Activated naive CD8-positive, alpha-beta T cell treated with anti-CD3 and anti-CD28 coated beads, Interleukin-2, amount 10 ng/mL, durations not matched to agents 7 days and 5 days (primary cell): ENCODE measurements around the gene SDF2L1. TPM values are rescaled to one million over a fixed set of nuclear protein-coding genes. Genes with fewer than 3 reads are reported as not detected.
A peak's percentile ranks its signal among the peaks of the same experiment; 100 is the strongest.

ENCODE experiments used
- ATAC-seq: fragments of 150-1000 bp; cut with Tn5 transposase; one replicate; pipeline ENCODE4 v1.10.0; 2021; ENCODE audit warnings: low read depth, moderate library complexity
- POLR2A ChIA-PET: fragments of 350-600 bp; sonication (Branson Sonifier 250); formaldehyde crosslinking; loops from one replicate; lab custom pipeline; 2021; ENCODE audit warnings: antibody characterized with exemption; lab: Charles Lee
- DNase-seq: peaks from one replicate; pipeline ENCODE4 v3.0.0; 2021
- H3K27ac Mint-ChIP-seq: one replicate; pipeline ENCODE4 v1.8.0; 2022; ENCODE audit warnings: mild to moderate bottlenecking, mixed read lengths
- H3K27me3 Mint-ChIP-seq: one replicate; pipeline ENCODE4 v1.8.0; 2022; ENCODE audit warnings: mild to moderate bottlenecking, moderate library complexity, mixed read lengths
- H3K36me3 Mint-ChIP-seq: one replicate; pipeline ENCODE4 v1.8.0; 2021; ENCODE audit warnings: mild to moderate bottlenecking, mixed read lengths
- H3K4me1 Mint-ChIP-seq: one replicate; pipeline ENCODE4 v1.8.0; 2021; ENCODE audit warnings: mixed read lengths
- H3K4me3 Mint-ChIP-seq: one replicate; pipeline ENCODE4 v1.8.0; 2022; ENCODE audit warnings: mild to moderate bottlenecking, moderate library complexity, mixed read lengths
- H3K9me3 Mint-ChIP-seq: one replicate; pipeline ENCODE4 v1.8.0; 2021; ENCODE audit warnings: mixed read lengths
- total RNA-seq, 2 experiments: library from RNA; stranded (reverse); gene quantifications; one replicate each; pipeline ENCODE4 v1.2.3, GENCODE V29; 2021

SDF2L1 gene
- total RNA-seq, 2 experiments from 2014 or later: 36.0 to 39.7 TPM

- ATAC-seq (no peak), DNase-seq (no peak)
- H3K36me3 Mint-ChIP-seq: peaks cover 23% of the 10 kb centered on the region
- H3K4me3 Mint-ChIP-seq: no peak overlapping the region
- peak overlapping the region; percentile 62 for H3K27ac Mint-ChIP-seq
- no peaks in the 10 kb centered on the region for H3K9me3 Mint-ChIP-seq
- H3K27me3 Mint-ChIP-seq: no peaks in the 10 kb centered on the region
- H3K4me1 Mint-ChIP-seq: peaks cover 15% of the 10 kb centered on the region
- POLR2A ChIA-PET: interaction anchor here (1.8 to 2.2 kb wide), 2 partner anchors 17 to 22 kb away, joined by 3 to 7 read pairs; partner anchors contain the start of gene SDF2L1
Measured at GRCh38 chr22:21624880-21625791, 17.0 kb upstream of the SDF2L1 start.

- no peaks in the 10 kb centered on the region for H3K27me3 Mint-ChIP-seq
- POLR2A ChIA-PET: interaction anchor here (0.6 to 1.8 kb wide), 4 partner anchors 17 to 58 kb away, joined by 3 to 5 read pairs (median 3); no protein-coding TSS in a partner anchor
- no peaks in the 10 kb centered on the region for H3K9me3 Mint-ChIP-seq
- peaks cover 23% of the 10 kb centered on the region for H3K36me3 Mint-ChIP-seq
- H3K4me3 Mint-ChIP-seq: no peak overlapping the region
- ATAC-seq (no peak), DNase-seq (no peak)
- peak overlapping the region; percentile 31 for H3K27ac Mint-ChIP-seq
- peaks cover 23% of the 10 kb centered on the region for H3K4me1 Mint-ChIP-seq
Measured at GRCh38 chr22:21626073-21626734, 15.9 kb upstream of the SDF2L1 start.

GRCh38 chr22:21626735-21627469 lies 15.2 kb upstream of the SDF2L1 start:
- POLR2A ChIA-PET: interaction anchor here (0.8 to 1.8 kb wide), 3 partner anchors 16 to 59 kb away, joined by 3 to 5 read pairs (median 3); no protein-coding TSS in a partner anchor
- peaks cover 23% of the 10 kb centered on the region for H3K4me1 Mint-ChIP-seq
- DNase-seq: no peak
- peak overlapping the region; percentile 39 for H3K4me3 Mint-ChIP-seq
- H3K27me3 Mint-ChIP-seq: no peaks in the 10 kb centered on the region
- no peak for ATAC-seq
- H3K9me3 Mint-ChIP-seq: no peaks in the 10 kb centered on the region
- peak overlapping the region; percentile 31 for H3K27ac Mint-ChIP-seq
- H3K36me3 Mint-ChIP-seq: peaks cover 23% of the 10 kb centered on the region

GRCh38 chr22:21628386-21629254 lies 13.5 kb upstream of the SDF2L1 start:
- Mint-ChIP-seq H3K4me3 (peak overlapping the region; percentile 88), H3K36me3 (peaks cover 17% of the 10 kb centered on the region), H3K9me3 (no peaks in the 10 kb centered on the region), H3K27me3 (no peaks in the 10 kb centered on the region), H3K4me1 (peaks cover 25% of the 10 kb centered on the region), H3K27ac (peak overlapping the region; percentile 90)
- POLR2A ChIA-PET: interaction anchor here (0.8 to 7.0 kb wide), 11 partner anchors 13 to 647 kb away, joined by 3 to 94 read pairs (median 6); partner anchors contain the start of genes LZTR1, PPIL2, SDF2L1 and UBE2L3
- peak; percentile 8 for ATAC-seq
- no peak for DNase-seq

- no peaks in the 10 kb centered on the region for H3K27me3 Mint-ChIP-seq
- POLR2A ChIA-PET: interaction anchor here (0.6 to 7.0 kb wide), 15 partner anchors 13 to 647 kb away, joined by 3 to 94 read pairs (median 5); partner anchors contain the start of genes LZTR1, PPIL2, SDF2L1 and UBE2L3
- H3K9me3 Mint-ChIP-seq: no peaks in the 10 kb centered on the region
- H3K4me1 Mint-ChIP-seq: peaks cover 25% of the 10 kb centered on the region
- DNase-seq (peak; percentile 98), ATAC-seq (peak; percentile 84)
- H3K36me3 Mint-ChIP-seq: peaks cover 17% of the 10 kb centered on the region
- peak within 1 kb of the TSS; percentile 90 for H3K27ac Mint-ChIP-seq
- peak within 1 kb of the TSS; percentile 88 for H3K4me3 Mint-ChIP-seq
Measured at GRCh38 chr22:21629255-21630149, 12.6 kb upstream of the SDF2L1 start, which contains the start of gene YDJC. Gene YDJC (minus strand): TSS chr22:21630022. CDS start chr22:21630014, 8 bp downstream.

- H3K27ac Mint-ChIP-seq: no peak overlapping the region
- peaks cover 20% of the 10 kb centered on the region for H3K4me1 Mint-ChIP-seq
- H3K27me3 Mint-ChIP-seq: no peaks in the 10 kb centered on the region
- no peak for DNase-seq
- ATAC-seq: no peak
- POLR2A ChIA-PET: interaction anchor here (0.8 to 7.0 kb wide), 3 partner anchors 12 to 105 kb away, joined by 4 to 94 read pairs (median 30); partner anchors contain the start of genes SDF2L1, UBE2L3 and YPEL1
- H3K36me3 Mint-ChIP-seq: peaks cover 17% of the 10 kb centered on the region
- H3K4me3 Mint-ChIP-seq: no peak overlapping the region
- no peaks in the 10 kb centered on the region for H3K9me3 Mint-ChIP-seq
Measured at GRCh38 chr22:21631025-21631424, 11.1 kb upstream of the SDF2L1 start.

- peak; percentile 70 for DNase-seq
- no peaks in the 10 kb centered on the region for H3K9me3 Mint-ChIP-seq
- H3K4me1 Mint-ChIP-seq: peaks cover 16% of the 10 kb centered on the region
- no peaks in the 10 kb centered on the region for H3K27me3 Mint-ChIP-seq
- ATAC-seq: peak; percentile 44
- H3K27ac Mint-ChIP-seq: peak within 1 kb of the TSS; percentile 34
- H3K4me3 Mint-ChIP-seq: peak within 1 kb of the TSS; percentile 19
- H3K36me3 Mint-ChIP-seq: peaks cover 10% of the 10 kb centered on the region
- POLR2A ChIA-PET: interaction anchor here (7.0 kb wide), 1 partner anchor 10 kb away, joined by 94 read pairs; the partner anchor contains the start of gene SDF2L1
Measured at GRCh38 chr22:21632237-21632895, 9.7 kb upstream of the SDF2L1 start, which contains the start of gene CCDC116. Gene CCDC116 (plus strand): TSS chr22:21632760. CDS start chr22:21633182, 422 bp downstream.

GRCh38 chr22:21632931-21633330 lies 9.2 kb upstream of the SDF2L1 start:
- Mint-ChIP-seq H3K36me3 (peaks cover 5% of the 10 kb centered on the region), H3K4me3 (no peak overlapping the region), H3K9me3 (no peaks in the 10 kb centered on the region), H3K4me1 (peaks cover 15% of the 10 kb centered on the region), H3K27me3 (no peaks in the 10 kb centered on the region), H3K27ac (no peak overlapping the region)
- POLR2A ChIA-PET: interaction anchor here (7.0 kb wide), 1 partner anchor 10 kb away, joined by 94 read pairs; the partner anchor contains the start of gene SDF2L1
- ATAC-seq (no peak), DNase-seq (no peak)

- Mint-ChIP-seq H3K27ac (no peak overlapping the region), H3K4me3 (no peak overlapping the region), H3K27me3 (no peaks in the 10 kb centered on the region), H3K4me1 (peaks cover 11% of the 10 kb centered on the region), H3K9me3 (no peaks in the 10 kb centered on the region), H3K36me3 (no peaks in the 10 kb centered on the region)
- POLR2A ChIA-PET: interaction anchor here (0.9 to 7.0 kb wide), 2 partner anchors 9 to 13 kb away, joined by 3 to 94 read pairs; partner anchors contain the start of gene SDF2L1
- DNase-seq: no peak
- ATAC-seq: no peak
Measured at GRCh38 chr22:21633481-21633880, 8.6 kb upstream of the SDF2L1 start.

GRCh38 chr22:21634081-21634480 lies 8.0 kb upstream of the SDF2L1 start:
- Mint-ChIP-seq H3K9me3 (no peaks in the 10 kb centered on the region), H3K27me3 (no peaks in the 10 kb centered on the region), H3K4me1 (peaks cover 11% of the 10 kb centered on the region), H3K36me3 (no peaks in the 10 kb centered on the region), H3K27ac (no peak overlapping the region), H3K4me3 (no peak overlapping the region)
- no peak for ATAC-seq
- DNase-seq: no peak
- POLR2A ChIA-PET: interaction anchor here (0.9 to 7.0 kb wide), 2 partner anchors 8 to 13 kb away, joined by 3 to 94 read pairs; partner anchors contain the start of gene SDF2L1
